GM19395 (cell line): ENCODE measurements around the gene CYP8B1.

ENCODE experiments used
- ATAC-seq: cut with Tn5 transposase; IDR thresholded peaks from one replicate; pipeline ENCODE4 v1.9.1; 2021; ENCODE audit warnings: mild to moderate bottlenecking, moderate library complexity; ENCODE audit not compliant: unreplicated experiment

CYP8B1 gene

DNA sequence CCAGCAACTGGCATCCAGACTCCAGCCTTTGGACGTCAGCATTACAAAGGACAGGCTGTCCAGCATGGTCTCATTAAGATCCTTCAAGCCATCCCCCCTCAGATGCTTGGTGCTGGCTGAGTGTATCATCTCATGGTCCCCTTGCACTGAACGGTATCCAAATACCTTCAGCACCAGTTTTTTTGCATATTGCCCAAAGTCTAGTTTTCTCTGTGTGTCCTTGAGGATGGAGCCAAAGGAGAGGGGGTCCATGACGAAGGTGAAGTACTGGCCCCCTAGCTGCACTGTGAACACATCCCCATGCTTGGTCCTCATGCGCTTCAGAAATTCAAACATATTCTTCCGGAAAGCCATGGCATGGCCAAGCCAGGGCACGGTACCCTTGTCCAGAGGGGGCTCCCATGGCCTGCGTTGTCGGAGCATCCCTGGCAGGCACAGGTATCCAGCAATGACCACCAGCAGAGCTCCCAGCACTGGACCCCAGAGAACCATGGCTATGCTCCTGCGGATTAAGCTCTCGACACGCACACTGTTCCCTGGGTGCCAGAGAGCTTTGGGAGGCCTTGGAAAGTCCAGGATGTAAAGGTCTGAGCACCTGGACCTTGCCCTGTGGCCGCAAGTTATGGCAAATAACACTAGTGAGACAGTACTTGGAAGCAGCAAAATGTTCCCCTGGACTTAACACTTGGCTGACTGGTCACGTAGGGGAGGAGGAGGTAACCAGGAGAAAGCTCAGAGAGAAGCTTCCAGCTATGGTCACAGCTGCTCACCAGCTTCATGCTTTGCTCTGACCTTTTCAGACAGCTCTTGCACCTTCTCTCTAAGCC lies at the start of gene CYP8B1:
CYP8B1 (minus strand) TSS at position 555 of the 827 bp plus-strand sequence; CDS start at position 492, 63 bp downstream.
- ATAC-seq = no peak

DNA sequence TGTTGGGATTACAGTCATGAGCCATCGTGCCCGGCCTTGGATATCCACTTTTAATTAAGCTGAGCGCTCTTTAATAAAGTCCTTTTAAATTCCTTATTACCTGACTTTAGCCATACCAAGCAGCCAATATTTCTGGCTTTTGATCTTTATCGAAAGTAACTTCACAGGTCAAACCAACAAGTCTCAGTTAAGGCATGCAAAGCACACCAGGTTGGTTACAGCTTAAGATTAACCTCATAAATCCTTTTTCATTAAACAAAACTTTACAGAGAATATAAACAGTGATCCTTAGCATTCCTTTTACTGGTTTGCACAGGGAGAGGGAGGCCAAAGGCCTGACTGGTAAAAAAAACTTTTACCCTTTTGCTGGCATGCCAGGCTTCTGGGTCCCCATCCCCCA lies 47.9 kb upstream of the CYP8B1 start:
- no peak for ATAC-seq

DNA sequence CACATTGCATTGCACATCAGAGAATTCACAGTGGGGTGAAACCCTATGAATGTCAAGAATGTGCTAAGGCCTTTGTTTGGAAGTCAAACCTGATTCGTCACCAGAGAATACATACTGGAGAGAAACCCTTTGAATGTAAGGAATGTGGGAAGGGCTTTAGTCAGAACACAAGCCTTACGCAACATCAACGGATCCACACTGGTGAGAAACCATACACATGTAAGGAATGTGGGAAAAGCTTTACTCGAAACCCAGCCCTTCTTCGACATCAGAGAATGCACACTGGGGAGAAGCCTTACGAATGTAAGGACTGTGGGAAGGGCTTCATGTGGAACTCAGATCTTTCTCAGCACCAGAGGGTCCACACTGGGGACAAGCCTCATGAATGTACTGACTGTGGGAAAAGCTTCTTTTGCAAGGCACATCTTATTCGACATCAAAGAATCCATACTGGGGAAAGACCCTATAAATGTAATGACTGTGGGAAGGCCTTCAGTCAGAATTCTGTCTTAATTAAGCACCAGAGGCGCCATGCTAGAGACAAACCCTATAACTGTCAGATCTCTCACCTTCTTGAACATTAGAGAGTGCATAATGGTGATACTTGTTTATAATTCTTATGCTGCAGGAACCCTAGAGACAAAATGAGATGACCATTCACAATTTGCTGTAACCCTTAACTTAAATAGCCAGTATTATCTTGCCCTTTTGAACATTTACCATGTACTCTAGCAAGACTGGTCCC lies 39.3 kb upstream of the CYP8B1 start:
- no peak for ATAC-seq

DNA sequence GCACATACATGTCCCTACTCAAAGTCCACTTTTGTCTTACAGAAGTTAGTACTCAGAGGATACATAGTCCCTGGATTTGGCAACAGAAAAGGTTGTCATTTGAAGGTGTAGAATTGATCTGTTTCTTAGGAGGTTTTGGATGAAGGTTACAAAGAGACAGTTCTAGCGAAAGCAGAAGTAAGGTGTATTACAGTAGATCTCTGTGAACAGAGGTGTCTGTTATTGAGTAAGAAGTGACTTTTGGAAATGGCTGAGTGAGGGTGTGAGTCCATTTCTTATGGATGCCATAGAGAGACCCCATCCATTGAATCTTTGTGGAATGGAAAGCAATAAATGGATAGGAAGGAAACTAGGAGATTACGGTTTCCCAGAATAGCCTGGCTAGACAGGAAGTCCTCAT lies 35.9 kb upstream of the CYP8B1 start:
- no peak for ATAC-seq

DNA sequence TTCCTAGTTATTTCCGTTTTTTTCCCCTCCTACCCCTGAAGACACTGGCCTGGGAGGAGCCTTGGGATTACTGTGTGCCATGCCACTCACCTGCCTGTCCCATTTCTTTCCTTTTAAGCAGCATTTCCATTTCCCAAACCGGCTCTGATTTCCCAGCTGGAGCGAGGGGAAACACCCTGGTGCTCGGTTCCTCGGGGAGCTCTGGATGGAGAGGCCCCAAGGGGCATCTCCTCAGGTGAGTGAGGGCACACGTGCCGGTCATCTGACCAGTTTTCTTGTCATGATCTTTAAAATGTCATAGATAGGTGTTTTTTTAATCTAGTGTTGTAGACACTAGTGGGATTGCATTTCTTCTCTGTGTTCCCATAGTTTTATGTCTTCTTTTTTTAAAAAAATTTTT lies 33.0 kb upstream of the CYP8B1 start:
- ATAC-seq = no peak

GRCh38 chr3:42906848-42907183 lies 31.1 kb upstream of the CYP8B1 start:
- ATAC-seq = no peak

- no peak for ATAC-seq
Observed at GRCh38 chr3:42906070-42906847, 30.6 kb upstream of the CYP8B1 start, which contains the start of gene ZNF662. TSS of gene ZNF662 (plus strand) at chr3:42906142. CDS start at chr3:42908115, 1,973 bp downstream.

DNA sequence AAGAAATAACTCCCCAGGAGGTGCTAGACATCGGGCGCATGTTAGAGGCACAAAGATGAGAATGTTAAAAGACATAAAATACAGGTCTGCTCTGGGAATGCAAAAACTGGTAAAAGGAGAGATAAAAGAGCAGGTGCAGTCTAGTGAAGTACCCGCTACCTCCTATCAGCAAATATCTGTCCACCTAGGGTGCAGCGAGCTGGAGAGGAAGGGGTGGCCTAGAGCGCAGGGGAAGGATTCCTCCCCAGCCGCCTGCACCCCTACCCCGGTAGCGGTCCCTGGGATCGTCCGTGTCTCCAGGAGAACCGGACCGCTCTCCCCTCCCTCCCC lies 30.0 kb upstream of the CYP8B1 start:
- ATAC-seq = no peak

DNA sequence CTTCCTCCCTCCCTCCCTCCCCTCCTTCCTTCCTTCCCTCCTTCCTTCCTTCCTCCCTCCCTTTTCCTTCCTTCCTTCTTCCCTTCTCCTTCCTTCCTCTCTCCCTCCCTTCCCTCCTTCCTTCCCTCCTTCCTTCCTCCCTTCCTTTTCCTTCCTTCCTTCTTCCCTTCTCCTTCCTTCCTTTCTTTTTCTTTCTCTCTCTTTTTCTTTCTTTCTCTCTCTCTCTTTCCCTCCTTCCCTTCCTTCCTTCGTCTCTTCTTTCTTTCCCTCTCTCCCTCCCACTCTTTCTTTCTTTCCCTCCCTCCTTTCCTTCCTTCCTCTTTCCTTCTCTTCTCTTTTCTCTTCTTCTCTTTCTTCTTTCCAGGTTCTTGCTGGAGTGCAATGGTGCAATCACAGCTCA lies 28.4 kb upstream of the CYP8B1 start:
- no peak for ATAC-seq

DNA sequence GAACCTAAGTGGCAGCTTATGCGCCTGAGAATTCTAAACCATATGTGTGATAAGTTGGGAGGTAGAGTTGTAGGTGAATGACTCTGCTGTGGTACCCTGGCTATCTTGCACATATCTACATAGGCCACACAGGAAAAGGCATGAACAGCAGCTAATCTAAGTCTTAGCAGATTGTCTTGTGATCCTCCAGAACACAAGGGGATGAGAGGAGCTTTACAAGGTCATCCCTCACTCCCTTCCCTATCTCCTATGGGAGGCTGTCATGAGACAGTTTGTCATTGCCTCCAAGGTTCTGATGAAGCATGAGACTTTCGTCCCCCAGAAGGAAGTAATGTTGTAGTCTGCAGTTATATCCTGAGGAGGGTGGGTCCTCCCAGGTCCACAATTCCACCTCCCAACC lies 26.6 kb upstream of the CYP8B1 start:
- no peak for ATAC-seq

DNA sequence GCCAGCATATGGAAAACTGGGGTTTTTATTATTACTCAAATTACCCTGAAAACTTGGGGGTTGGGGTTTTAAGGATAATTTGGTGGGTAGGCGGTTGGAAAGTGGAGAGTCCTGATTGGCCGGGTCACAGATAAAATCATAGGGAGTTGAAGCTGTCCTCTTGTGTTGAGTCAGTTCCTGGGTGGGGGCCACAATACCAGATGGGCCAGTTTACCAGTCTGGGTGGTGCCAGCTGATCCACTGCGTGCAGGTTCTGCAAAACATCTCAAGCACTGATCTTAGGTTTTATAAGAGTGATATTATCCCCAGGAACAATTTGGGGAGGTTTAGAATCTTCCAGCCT lies 25.4 kb upstream of the CYP8B1 start:
- no peak for ATAC-seq

DNA sequence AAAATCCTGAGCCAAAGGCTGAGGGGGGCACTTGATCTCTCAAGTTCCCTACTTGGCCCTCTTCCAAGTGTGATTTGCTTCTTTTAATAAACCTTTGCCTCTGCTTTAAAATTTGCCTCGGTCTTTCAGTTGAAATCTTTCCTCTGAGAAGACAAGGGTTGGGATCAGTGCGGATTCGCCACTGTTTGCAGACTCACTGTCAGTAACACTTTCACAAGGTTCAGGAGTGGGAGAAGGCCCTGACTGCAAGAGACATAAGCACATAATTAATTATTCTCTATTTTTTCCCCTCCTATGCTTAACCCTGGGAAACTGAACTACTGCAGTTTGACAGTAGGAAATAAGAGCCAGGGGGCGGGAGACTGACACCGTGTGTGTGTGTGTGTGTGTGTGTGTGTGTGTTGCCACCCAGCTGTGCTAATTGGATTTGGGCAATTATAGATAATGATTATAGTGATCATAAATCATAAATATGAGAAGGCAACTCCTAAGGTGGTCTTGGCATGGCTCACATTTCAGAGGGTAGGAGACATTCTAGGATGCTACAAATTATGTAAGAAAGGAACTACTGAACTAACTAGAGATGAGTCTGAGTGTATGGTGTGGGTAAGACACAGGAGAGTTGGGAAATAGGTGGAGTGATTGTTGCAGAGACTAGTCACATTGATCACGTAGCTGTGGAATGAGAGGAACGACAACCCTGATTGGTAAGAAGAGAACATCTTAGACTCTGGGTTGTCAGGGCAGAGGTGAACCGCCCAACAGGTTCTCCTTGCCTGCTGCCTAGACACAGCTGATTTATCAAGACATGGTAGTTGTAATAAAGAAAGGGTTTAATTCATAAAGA lies 24.8 kb upstream of the CYP8B1 start:
- no peak for ATAC-seq

GRCh38 chr3:42898896-42899675 lies 23.4 kb upstream of the CYP8B1 start:
- no peak for ATAC-seq

DNA sequence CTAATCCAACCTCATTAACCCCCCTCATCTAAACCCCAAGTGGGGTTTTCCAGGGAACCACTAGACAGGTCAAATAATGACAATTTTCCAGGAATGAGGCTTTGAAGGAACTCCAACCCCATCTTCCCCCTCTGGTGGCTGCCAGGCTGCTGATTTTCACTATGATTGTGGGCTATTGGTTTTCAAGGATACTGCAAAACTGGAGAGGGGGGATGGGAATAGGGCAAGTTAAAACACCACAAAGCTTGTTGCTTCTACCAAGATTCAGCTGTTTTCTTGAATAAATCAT lies 19.8 kb upstream of the CYP8B1 start:
- ATAC-seq = no peak

GRCh38 chr3:42894698-42895579 lies 19.3 kb upstream of the CYP8B1 start:
- no peak for ATAC-seq

GRCh38 chr3:42892807-42893206 lies 17.1 kb upstream of the CYP8B1 start:
- ATAC-seq = no peak

GRCh38 chr3:42892169-42892568 lies 16.5 kb upstream of the CYP8B1 start:
- ATAC-seq = no peak

DNA sequence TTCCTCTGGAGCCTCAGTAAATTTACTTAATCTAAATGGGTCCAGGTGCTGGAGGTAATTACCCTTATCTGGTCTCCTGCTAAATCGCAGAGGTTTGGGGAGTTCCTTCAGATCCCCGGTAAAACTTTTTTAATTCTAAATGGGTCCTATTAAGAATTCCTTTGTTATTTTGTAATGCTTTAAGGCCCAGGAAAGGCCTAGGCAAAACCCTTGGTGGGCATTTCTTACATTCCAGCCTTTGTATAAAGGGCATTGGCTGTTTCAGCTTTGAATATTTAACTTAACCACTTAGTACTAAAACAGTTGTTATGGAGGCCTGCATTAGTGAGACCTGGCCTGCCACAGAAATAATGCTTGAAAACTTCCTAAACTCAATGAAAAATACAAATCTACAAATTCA lies 15.4 kb upstream of the CYP8B1 start:
- no peak for ATAC-seq

- ATAC-seq = no peak
Observed at GRCh38 chr3:42887084-42887483, 11.4 kb upstream of the CYP8B1 start.
